OCI-LY7 (cell line): ENCODE data around the gene RPS14. TPM values are rescaled to one million over a fixed set of nuclear protein-coding genes. Genes with fewer than 3 reads are reported as not detected.

Experiments used
- BruUV-seq: library from RNA; stranded (reverse); fragments of 400-500 nt; replicated peaks from 2 replicates; lab custom pipeline; 2021; lab: Mats Ljungman, UMichigan
- CTCF ChIA-PET: fragments of 300-600 bp; sonication (Branson Sonifier 250); formaldehyde crosslinking; loops from one replicate; lab custom pipeline; 2022; ENCODE audit warnings: antibody characterized with exemption; ENCODE audit not compliant: unreplicated experiment; lab: Charles Lee
- POLR2A ChIA-PET: fragments of 300-600 bp; sonication (Branson Sonifier 250); formaldehyde crosslinking; loops from one replicate; lab custom pipeline; 2022; ENCODE audit warnings: antibody characterized with exemption; lab: Charles Lee
- DNase-seq: peaks from one replicate; pipeline ENCODE4 v3.0.0-alpha.2; 2015; ENCODE audit warnings: low spot score
- H2AFZ ChIP-seq: fragments of 200-600 bp; sonication (generic), shearing (Covaris generic); 2 replicates; pipeline ENCODE4 v1.6.1; 2014; ENCODE audit warnings: mild to moderate bottlenecking, antibody characterized with exemption, low read length, moderate library complexity
- H3K27ac ChIP-seq: fragments of 200-600 bp; sonication (generic); 2 replicates; pipeline ENCODE4 v1.5.1; 2014; ENCODE audit warnings: mixed run types, low read depth, mild to moderate bottlenecking, moderate library complexity, low read length, inconsistent platforms; ENCODE audit not compliant: poor library complexity, severe bottlenecking
- H3K36me3 ChIP-seq: fragments of 200-600 bp; sonication (generic); 2 replicates; pipeline ENCODE4 v1.6.1; 2014; ENCODE audit warnings: mild to moderate bottlenecking, antibody characterized with exemption, low read length, moderate library complexity, mixed read lengths; ENCODE audit not compliant: insufficient read depth
- H3K4me1 ChIP-seq: fragments of 200-600 bp; sonication (generic); 2 replicates; pipeline ENCODE4 v1.5.1; 2014; ENCODE audit warnings: mild to moderate bottlenecking, low read length; ENCODE audit not compliant: insufficient read depth, poor library complexity, severe bottlenecking
- H3K4me2 ChIP-seq: fragments of 200-600 bp; sonication (generic); 2 replicates; pipeline ENCODE4 v1.6.1; 2014; ENCODE audit warnings: mild to moderate bottlenecking, low read length
- H3K4me3 ChIP-seq: fragments of 200-600 bp; sonication (generic); 2 replicates; pipeline ENCODE4 v1.5.1; 2014; ENCODE audit warnings: mild to moderate bottlenecking, low read depth, low read length; ENCODE audit not compliant: poor library complexity, severe bottlenecking
- H3K79me2 ChIP-seq: fragments of 200-600 bp; sonication (generic); 2 replicates; pipeline ENCODE4 v1.6.1; 2016; ENCODE audit warnings: low read depth, mild to moderate bottlenecking, low read length, moderate library complexity, mixed read lengths; ENCODE audit not compliant: insufficient read depth
- H3K9me2 ChIP-seq: fragments of 200-600 bp; sonication (generic); 2 replicates; pipeline ENCODE4 v1.6.1; 2016; ENCODE audit warnings: mild to moderate bottlenecking, low read length, mixed read lengths; ENCODE audit not compliant: insufficient read depth
- H3K9me3 ChIP-seq: fragments of 200-600 bp; sonication (generic); 2 replicates; pipeline ENCODE4 v1.6.1; 2014; ENCODE audit warnings: mild to moderate bottlenecking, mixed run types, low read length, mixed read lengths
- H4K20me1 ChIP-seq: fragments of 200-600 bp; sonication (generic); 2 replicates; pipeline ENCODE4 v1.6.1; 2014; ENCODE audit warnings: mild to moderate bottlenecking, antibody characterized with exemption, low read length, moderate library complexity, mixed read lengths; ENCODE audit not compliant: insufficient read depth
- EZH2phosphoT487 ChIP-seq: fragments of 200-600 bp; sonication (generic); IDR thresholded peaks from 2 replicates; pipeline ENCODE4 v1.6.1; 2018; ENCODE audit warnings: low read depth, borderline replicate concordance, mild to moderate bottlenecking, mixed run types, antibody characterized with exemption, low read length, moderate library complexity, mixed read lengths
- intact Hi-C: fragments of 100-400 bp; cut with micrococcal nuclease; formaldehyde crosslinking; loops from one replicate; pipeline ENCODE4 v1.10.0; 2022; ENCODE audit not compliant: unreplicated experiment
- total RNA-seq, 2 experiments: library from RNA; depleted of rRNA in 1 of 2; stranded (reverse); fragments of >200 nt in 1 of 2; shearing (Covaris generic) in 1 of 2; gene quantifications; 2 replicates each; pipeline ENCODE4 v1.2.3, GENCODE V29; 2014 to 2022
- TF ChIP-seq, protein P1 (sequence below): fragments of 200-600 bp; sonication (generic); conservative IDR thresholded peaks from 2 replicates; pipeline ENCODE4 v1.5.1; 2014; ENCODE audit warnings: mild to moderate bottlenecking, antibody characterized with exemption, low read length, moderate library complexity, mixed read lengths

RPS14 gene
- total RNA-seq, 2 experiments from 2014 or later: 2,281 to 2,304 TPM

DNA sequence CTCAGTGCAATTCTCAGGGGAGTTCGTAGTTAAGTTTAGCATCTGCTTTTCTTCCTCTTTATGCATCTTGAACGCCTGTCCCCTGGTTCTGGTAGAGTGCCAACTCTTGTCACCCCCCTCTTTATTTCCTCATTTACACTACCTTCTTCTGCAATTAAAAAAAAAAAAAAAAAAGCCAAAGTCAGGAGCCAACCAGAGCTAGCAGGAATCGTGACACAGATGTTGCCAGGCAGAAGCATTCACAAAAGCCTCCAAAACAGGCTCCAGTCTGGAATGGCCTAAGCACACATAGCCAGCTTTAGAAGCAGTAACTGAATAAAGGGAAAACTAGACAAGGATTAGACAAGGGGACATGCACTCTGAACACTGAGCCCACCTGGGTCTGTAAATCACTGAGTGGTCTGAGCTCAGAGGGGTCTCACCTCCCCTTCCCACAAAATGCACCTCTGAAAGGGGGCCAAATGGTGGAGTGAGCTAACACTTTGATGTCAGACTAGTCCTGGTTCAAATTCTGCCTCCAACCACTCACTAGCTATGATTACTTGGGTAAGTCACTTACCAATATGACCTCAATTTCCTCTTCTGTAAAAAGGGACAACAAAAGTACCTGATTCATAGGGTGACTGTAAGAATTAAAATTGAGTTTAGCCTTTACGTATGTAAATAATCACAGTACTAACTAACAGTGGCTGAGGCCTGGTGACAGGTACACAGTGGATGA lies 38.9 kb downstream of the RPS14 start:
- Histone ChIP-seq H4K20me1 (peaks cover 29% of the 10 kb centered on the region), H3K36me3 (peaks cover 68% of the 10 kb centered on the region), H3K4me2 (peak overlapping the region; percentile 94), H3K79me2 (peaks cover 63% of the 10 kb centered on the region), H3K9me2 (no peaks in the 10 kb centered on the region), H2AFZ (no peak overlapping the region), H3K4me1 (peaks cover 70% of the 10 kb centered on the region), H3K4me3 (peak overlapping the region; percentile 99), H3K9me3 (no peaks in the 10 kb centered on the region), H3K27ac (peak overlapping the region; percentile 97)
- TF ChIP-seq, protein P1, sequence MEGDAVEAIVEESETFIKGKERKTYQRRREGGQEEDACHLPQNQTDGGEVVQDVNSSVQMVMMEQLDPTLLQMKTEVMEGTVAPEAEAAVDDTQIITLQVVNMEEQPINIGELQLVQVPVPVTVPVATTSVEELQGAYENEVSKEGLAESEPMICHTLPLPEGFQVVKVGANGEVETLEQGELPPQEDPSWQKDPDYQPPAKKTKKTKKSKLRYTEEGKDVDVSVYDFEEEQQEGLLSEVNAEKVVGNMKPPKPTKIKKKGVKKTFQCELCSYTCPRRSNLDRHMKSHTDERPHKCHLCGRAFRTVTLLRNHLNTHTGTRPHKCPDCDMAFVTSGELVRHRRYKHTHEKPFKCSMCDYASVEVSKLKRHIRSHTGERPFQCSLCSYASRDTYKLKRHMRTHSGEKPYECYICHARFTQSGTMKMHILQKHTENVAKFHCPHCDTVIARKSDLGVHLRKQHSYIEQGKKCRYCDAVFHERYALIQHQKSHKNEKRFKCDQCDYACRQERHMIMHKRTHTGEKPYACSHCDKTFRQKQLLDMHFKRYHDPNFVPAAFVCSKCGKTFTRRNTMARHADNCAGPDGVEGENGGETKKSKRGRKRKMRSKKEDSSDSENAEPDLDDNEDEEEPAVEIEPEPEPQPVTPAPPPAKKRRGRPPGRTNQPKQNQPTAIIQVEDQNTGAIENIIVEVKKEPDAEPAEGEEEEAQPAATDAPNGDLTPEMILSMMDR: no peak
- TF ChIP-seq EZH2phosphoT487: no peak
- intact Hi-C loops: loop anchor here (1.0 to 5.0 kb wide), 2 partner anchors 26 to 742 kb away; no protein-coding TSS in a partner anchor
- ChIA-PET CTCF (interaction anchor here (0.6 to 2.0 kb wide), 5 partner anchors 10 to 47 kb away, joined by 3 to 7 read pairs (median 5); no protein-coding TSS in a partner anchor), POLR2A (interaction anchor here (0.5 to 5.1 kb wide), 17 partner anchors 11 to 740 kb away, joined by 3 to 38 read pairs (median 6); partner anchors contain the start of genes RPS14 and TCOF1)
- no TSS peak for BruUV-seq
- DNase-seq: peak; percentile 96

DNA sequence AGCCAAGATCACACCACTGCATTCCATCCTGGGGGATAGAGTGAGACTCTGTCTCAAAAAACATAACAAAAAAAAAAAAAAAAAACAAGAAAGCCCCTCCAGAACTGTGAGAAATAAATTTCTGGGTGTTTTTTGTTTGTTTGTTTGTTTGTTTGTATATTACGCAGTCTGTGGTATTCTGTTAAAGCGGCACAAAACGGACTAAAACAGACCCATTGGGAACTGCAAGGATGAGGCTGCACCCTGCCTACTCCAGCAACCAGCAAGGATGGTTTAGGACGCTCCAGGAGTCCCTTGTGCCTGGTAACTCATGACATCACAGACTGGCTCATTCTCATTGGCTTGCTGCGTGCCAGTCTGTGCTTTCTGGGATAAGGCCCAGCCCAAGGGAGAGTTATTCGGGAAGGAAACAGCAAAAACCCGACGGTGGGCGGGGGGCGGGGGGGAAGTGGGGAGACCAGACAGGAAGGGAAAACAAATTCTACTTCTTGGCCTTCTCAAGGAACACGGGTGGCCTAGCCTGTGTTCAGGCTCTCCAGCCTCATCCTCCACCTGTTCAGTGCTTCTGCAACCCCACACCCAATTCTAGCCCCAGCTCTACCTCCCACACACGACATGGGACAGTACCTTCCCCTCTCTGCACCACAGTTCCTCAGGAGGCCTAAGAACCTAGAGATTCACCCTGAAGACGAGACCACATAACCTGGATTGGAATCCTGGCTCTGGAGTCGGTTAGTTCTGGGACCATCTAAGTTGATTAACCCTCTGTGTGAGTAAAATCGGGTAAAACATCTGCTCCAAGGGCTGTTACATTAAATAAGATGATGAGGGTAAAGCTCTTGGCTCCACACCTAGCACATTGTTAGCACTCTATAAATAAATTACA lies 39.7 kb downstream of the RPS14 start:
- peak; percentile 84 for DNase-seq
- ChIA-PET POLR2A (interaction anchor here (0.5 to 5.1 kb wide), 15 partner anchors 10 to 741 kb away, joined by 3 to 38 read pairs (median 6); partner anchors contain the start of genes RPS14 and TCOF1), CTCF (interaction anchor here (0.5 to 2.0 kb wide), 5 partner anchors 9 to 1523 kb away, joined by 3 to 7 read pairs (median 5); no protein-coding TSS in a partner anchor)
- Histone ChIP-seq H3K9me2 (no peaks in the 10 kb centered on the region), H3K79me2 (peaks cover 69% of the 10 kb centered on the region), H3K4me3 (peak overlapping the region; percentile 99), H2AFZ (no peak overlapping the region), H3K4me2 (peak overlapping the region; percentile 94), H3K9me3 (no peaks in the 10 kb centered on the region), H3K4me1 (peaks cover 71% of the 10 kb centered on the region), H3K27ac (peak overlapping the region; percentile 97), H4K20me1 (peaks cover 29% of the 10 kb centered on the region), H3K36me3 (peaks cover 76% of the 10 kb centered on the region)
- TF ChIP-seq, protein P1: no peak
- TF ChIP-seq EZH2phosphoT487: no peak
- no TSS peak for BruUV-seq
- intact Hi-C loops: loop anchor here (1.0 to 5.0 kb wide), 2 partner anchors 26 to 742 kb away; no protein-coding TSS in a partner anchor
